ENCODE results near the gene MATK.

DNA sequence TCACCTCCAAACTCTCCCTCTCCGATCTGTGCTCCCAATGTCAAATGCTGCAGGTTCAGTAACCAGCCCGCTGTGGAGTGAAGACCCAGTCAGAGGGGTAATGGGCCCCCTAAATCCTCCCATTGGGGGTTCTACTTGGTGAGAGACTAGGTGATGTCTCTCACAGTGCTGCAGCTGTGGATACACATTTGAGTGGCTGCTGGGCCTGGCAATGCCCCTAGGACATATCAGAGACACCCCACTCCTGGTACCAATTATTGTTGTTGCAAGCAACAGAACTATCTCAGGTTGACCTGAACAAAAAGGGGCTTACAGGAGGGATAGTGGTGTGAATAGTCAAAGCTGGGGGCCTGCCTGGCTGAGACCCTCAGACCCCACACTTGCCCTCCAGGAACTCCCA lies 4.6 kb downstream of the MATK start:
- TF ChIP-seq, protein P1, sequence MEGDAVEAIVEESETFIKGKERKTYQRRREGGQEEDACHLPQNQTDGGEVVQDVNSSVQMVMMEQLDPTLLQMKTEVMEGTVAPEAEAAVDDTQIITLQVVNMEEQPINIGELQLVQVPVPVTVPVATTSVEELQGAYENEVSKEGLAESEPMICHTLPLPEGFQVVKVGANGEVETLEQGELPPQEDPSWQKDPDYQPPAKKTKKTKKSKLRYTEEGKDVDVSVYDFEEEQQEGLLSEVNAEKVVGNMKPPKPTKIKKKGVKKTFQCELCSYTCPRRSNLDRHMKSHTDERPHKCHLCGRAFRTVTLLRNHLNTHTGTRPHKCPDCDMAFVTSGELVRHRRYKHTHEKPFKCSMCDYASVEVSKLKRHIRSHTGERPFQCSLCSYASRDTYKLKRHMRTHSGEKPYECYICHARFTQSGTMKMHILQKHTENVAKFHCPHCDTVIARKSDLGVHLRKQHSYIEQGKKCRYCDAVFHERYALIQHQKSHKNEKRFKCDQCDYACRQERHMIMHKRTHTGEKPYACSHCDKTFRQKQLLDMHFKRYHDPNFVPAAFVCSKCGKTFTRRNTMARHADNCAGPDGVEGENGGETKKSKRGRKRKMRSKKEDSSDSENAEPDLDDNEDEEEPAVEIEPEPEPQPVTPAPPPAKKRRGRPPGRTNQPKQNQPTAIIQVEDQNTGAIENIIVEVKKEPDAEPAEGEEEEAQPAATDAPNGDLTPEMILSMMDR (conservative IDR thresholded peaks at IDR 0.05), result no peak
- no peak for TF ChIP-seq ZFX (IDR thresholded peaks at IDR 0.05)

All from C4-2B (cell line).